Measurements from ENCODE around the gene FZD2.
"Not testable (repeated sequence)": the region's sequence is repeated elsewhere in the genome, so short reads cannot be mapped to it uniquely, and the experiment has no call there.

The FZD2 gene

DNA sequence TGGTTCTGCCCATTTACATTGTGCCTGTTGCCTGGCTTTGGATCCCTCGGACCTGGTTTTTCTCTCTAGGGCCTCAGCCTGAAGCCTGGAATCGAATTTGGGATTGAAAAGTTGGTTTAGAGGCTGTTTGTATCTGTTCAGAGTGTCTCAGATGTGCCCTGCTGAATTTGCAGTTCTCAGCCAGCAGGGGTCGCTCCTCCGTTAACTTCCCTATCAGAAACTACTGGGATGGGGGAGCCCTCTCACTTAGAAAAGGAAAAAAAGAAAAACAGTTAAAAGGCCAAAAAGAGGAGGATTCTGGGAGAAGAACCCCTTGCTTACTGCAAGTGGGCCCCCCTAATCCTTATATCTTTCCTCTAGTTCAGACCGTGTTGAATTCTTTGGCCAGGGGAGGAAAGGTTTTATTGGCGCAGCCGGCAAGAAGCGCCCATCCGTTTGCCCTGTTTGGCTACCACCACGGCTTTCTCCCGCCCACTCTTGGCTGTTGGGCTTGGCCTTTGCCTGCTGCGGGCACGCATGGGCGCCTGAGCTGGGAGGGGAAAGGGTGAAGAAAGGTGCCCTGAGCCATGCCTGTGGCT lies 8.7 kb downstream of the FZD2 start:
- no peak for DNase-seq
- in situ Hi-C loops (cut with MboI; ENCODE audit: low pct_unique_long_range_greater_than_20kb, low sequenced_read_pairs), result no loop called here

GRCh38 chr17:44568311-44568944 lies 11.1 kb downstream of the FZD2 start:
- DNase-seq; in situ Hi-C loops (cut with MboI; ENCODE audit: low pct_unique_long_range_greater_than_20kb, low sequenced_read_pairs): not testable (repeated sequence)

DNA sequence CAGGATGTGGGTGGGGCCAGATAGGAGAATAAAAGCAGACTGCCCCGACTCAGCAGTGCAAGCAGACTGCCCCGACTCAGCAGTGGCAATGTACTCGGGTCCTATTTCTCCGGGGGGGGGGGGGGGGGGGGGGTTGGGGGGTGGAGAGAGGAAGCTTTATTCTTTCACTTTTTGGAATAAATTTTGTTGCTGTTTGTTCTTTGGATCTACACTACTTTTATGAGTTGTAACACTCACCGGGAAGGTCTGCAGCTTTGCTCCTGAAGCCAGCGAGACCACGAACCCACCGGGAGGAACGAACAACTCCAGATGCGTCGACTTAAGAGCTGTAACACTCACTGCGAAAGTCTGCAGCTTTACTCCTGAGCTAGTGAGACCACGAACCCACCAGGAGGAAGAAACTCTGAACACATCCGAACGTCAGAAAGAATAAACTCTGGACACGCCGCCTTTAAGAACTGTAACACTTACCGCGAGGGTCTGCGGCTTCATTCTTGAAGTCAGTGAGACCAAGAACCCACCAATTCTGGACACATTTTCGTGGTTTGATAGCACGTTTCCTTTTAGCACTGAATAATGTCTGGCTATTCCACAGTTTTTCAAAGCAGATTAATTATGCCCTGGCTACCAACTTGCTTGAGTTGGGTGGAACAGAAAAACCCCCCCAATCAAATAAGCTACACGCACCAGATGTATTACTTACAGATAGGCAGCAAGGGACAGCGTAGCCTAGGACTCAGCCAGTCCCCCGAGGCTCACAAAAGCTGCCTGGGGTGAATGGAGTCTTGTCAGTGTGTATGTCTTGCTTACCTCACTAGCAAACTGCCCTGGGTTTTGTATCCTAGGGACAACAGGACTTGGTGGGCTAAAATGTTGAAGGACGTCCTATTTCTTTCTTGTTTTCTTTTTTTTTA lies 11.9 kb downstream of the FZD2 start:
- DNase-seq, result no peak
- in situ Hi-C loops (cut with MboI; ENCODE audit: low pct_unique_long_range_greater_than_20kb, low sequenced_read_pairs), result no loop called here

GRCh38 chr17:44572801-44573200 lies 15.5 kb downstream of the FZD2 start:
- no peak for DNase-seq
- in situ Hi-C loops (cut with MboI; ENCODE audit: low pct_unique_long_range_greater_than_20kb, low sequenced_read_pairs), result no loop called here

- DNase-seq, result no peak
- in situ Hi-C loops (cut with MboI; ENCODE audit: low pct_unique_long_range_greater_than_20kb, low sequenced_read_pairs), result no loop called here
Observed at GRCh38 chr17:44575403-44575802, 18.1 kb downstream of the FZD2 start.

GRCh38 chr17:44578947-44579346 lies 21.7 kb downstream of the FZD2 start:
- DNase-seq, result no peak
- in situ Hi-C loops (cut with MboI; ENCODE audit: low pct_unique_long_range_greater_than_20kb, low sequenced_read_pairs), result no loop called here

DNA sequence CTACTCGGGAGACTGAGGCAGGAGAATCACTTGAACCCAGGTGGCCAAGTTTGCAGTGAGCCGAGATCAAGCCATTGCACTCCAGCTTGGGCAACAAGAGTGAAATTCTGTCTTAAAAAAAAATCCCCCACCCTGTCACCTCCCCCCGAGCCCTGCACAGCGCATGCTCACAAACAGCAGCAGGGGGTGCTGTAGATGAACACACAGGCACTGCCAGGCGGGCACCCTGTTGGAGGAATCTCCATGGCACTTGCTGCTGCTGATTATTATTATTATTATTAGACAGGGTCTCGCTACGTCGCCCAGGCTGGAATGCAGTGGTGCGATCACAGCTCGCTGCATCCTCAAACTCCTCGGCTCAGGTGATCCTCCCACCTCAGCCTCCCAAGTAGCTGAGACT lies 24.6 kb downstream of the FZD2 start:
- in situ Hi-C loops (cut with MboI; ENCODE audit: low pct_unique_long_range_greater_than_20kb, low sequenced_read_pairs), result no loop called here
- no peak for DNase-seq

DNA sequence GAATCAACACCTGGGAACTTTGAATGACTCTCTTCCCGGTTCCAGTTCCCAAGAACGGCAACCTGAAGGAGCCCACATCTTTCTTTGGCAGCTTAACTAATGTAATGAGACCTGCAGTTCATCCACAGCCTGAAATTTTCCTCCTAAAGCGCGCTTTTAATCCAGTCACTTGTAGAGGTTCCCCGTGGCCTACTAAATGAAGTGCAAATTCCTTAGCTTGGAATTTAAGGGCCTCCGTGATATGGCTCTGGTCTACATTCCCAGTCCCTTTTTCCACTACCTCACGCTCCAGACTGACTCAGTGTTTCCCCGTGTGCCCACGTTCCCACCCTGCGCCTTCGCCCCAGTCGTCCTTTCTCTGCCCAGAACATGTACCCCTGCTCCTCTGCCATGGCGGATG lies 27.2 kb downstream of the FZD2 start:
- in situ Hi-C loops (cut with MboI; ENCODE audit: low pct_unique_long_range_greater_than_20kb, low sequenced_read_pairs), result no loop called here
- no peak for DNase-seq

DNA sequence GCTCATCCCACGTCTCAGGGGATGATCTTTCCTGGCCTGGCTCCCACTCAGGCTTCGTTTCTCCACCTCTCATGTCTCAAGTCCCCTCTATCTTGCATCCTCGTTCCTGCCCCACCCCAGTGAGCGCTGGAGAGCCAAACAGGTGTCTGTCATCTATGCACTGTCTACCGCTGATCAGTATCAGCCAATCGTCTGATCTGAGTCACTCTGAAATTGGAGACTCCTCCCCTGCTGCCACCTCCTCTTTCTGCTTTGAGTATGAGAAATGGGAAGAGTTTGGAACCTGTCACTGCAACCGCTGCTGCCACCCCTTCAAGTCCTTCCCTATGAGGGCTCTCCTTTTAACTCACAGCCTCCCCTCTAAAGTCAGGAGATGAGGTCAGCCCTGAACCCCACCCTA lies 28.0 kb downstream of the FZD2 start:
- DNase-seq, result no peak
- in situ Hi-C loops (cut with MboI; ENCODE audit: low pct_unique_long_range_greater_than_20kb, low sequenced_read_pairs), result no loop called here

DNA sequence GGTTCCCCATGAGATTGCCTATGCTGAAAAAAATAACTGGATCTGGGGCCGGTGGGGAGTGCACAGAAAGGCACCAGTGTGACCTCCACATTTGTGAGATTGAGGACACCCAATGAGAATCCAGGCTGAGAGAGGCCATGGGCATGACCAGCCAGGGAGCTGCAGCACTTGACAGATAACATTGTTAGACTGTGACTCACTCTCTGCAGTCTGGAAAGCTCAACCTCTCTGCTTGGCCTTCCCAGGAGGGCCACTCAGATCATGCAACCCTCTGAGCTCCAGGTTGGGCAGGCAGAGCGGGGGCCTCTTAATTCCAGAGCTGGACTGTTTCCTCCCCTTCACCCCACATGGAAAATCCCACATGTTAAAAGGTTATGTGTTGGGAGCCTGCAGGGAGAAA lies 30.1 kb downstream of the FZD2 start:
- no peak for DNase-seq
- in situ Hi-C loops (cut with MboI; ENCODE audit: low pct_unique_long_range_greater_than_20kb, low sequenced_read_pairs), result no loop called here

- in situ Hi-C loops (cut with MboI; ENCODE audit: low pct_unique_long_range_greater_than_20kb, low sequenced_read_pairs), result no loop called here
- DNase-seq, result no peak
Observed at GRCh38 chr17:44589316-44590071, 32.2 kb downstream of the FZD2 start.

- in situ Hi-C loops (cut with MboI; ENCODE audit: low pct_unique_long_range_greater_than_20kb, low sequenced_read_pairs); DNase-seq: not testable (repeated sequence)
Observed at GRCh38 chr17:44590072-44590462, 32.8 kb downstream of the FZD2 start.

DNA sequence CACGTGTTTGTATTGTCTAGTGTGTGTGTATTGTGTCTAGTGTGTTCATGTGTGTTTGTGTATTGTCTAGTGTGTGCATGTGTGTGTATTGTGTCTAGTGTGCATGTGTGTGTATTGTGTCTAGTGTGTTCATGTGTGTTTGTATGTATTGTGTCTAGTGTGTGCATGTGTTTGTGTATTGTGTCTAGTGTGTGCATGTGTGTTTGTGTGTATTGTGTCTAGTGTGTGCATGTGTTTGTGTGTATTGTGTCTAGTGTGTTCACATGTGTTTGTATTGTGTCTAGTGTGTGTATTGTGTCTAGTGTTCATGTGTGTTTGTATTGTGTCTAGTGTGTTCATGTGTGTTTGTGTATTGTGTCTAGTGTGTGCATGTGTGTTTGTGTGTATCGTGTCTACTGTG lies 33.5 kb downstream of the FZD2 start:
- DNase-seq; in situ Hi-C loops (cut with MboI; ENCODE audit: low pct_unique_long_range_greater_than_20kb, low sequenced_read_pairs): not testable (repeated sequence)

- in situ Hi-C loops (cut with MboI; ENCODE audit: low pct_unique_long_range_greater_than_20kb, low sequenced_read_pairs), result no loop called here
- no peak for DNase-seq
Observed at GRCh38 chr17:44591206-44591605, 33.9 kb downstream of the FZD2 start.

- DNase-seq, result no peak
- in situ Hi-C loops (cut with MboI; ENCODE audit: low pct_unique_long_range_greater_than_20kb, low sequenced_read_pairs), result no loop called here
Observed at GRCh38 chr17:44593156-44593555, 35.9 kb downstream of the FZD2 start.

- no peak for DNase-seq
- in situ Hi-C loops (cut with MboI; ENCODE audit: low pct_unique_long_range_greater_than_20kb, low sequenced_read_pairs), result no loop called here
Observed at GRCh38 chr17:44595216-44595775, 38.0 kb downstream of the FZD2 start.

DNA sequence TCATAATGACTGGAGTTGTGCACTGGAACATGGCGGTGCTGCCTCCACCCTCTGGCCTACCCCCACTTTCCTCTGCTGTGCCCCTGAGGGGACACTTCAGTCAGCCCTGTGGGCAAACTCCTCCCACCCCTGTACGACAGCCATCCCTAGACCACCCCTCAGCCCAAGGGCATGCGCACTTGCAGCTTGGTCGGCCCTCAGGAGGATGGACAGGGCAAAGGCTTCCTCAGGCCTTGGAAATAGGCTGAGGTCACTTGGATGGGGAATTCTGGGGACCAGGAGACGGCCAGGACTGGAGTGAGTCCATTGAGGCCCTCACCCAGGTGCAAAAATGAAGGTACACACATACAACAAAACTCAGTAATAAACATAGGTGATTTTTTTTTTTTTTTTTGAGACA lies 41.0 kb downstream of the FZD2 start:
- in situ Hi-C loops (cut with MboI; ENCODE audit: low pct_unique_long_range_greater_than_20kb, low sequenced_read_pairs), result no loop called here
- no peak for DNase-seq

DNA sequence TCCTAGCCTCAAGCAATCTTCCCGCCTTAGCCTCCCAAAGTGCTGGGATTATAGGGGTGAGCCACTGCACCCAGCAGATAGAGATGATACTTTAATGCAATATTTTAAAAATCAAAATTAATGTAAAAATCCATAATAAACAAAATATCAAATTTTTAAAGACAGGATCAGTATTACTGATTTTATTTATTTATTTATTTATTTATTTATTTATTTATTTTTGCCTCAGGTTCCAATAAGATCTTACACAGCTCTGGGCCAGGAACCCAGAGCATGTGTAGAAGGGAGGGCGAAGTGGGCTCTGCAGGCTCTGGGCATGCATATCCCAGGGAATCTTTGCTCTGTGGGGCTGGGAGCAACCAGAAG lies 41.6 kb downstream of the FZD2 start:
- in situ Hi-C loops (cut with MboI; ENCODE audit: low pct_unique_long_range_greater_than_20kb, low sequenced_read_pairs), result no loop called here
- DNase-seq, result no peak

Measured in KBM-7 (cell line).